OCI-LY3 (cell line): ENCODE measurements around the gene NT5C3A.

ENCODE experiments used
- H2AFZ ChIP-seq: fragments of 200-600, 300-600 bp; shearing (Covaris generic); 2 replicates; pipeline ENCODE4 v1.6.0; 2014; ENCODE audit warnings: antibody characterized with exemption, low read depth, low read length
- H3K27ac ChIP-seq: fragments of 200-600, 300-600 bp; sonication (generic); 2 replicates; pipeline ENCODE4 v1.5.1; 2014; ENCODE audit warnings: mild to moderate bottlenecking, low read length, moderate library complexity, mixed read lengths
- H3K27me3 ChIP-seq: fragments of 200-600, 300-600 bp; sonication (generic); 2 replicates; pipeline ENCODE4 v1.6.1; 2014; ENCODE audit warnings: low read depth, low read length, mixed read lengths
- H3K36me3 ChIP-seq: fragments of 200-600, 300-600 bp; sonication (generic); replicated peaks from 2 replicates; pipeline ENCODE3; 2014; ENCODE audit warnings: low read depth, low read length, mixed read lengths
- H3K4me1 ChIP-seq: fragments of 300-600, 200-600 bp; sonication (generic); 2 replicates; pipeline ENCODE4 v1.6.1; 2014; ENCODE audit warnings: low read length, mixed read lengths
- H3K4me2 ChIP-seq: fragments of 200-600, 300-600 bp; sonication (generic); 2 replicates; pipeline ENCODE4 v1.6.1; 2014; ENCODE audit warnings: low read length, mixed read lengths
- H3K4me3 ChIP-seq: fragments of 300-600, 200-600 bp; sonication (generic); 2 replicates; pipeline ENCODE4 v1.5.1; 2014; ENCODE audit warnings: antibody characterized with exemption, mild to moderate bottlenecking, low read length, moderate library complexity
- H3K79me2 ChIP-seq: fragments of 300-600, 200-600 bp; shearing (Covaris generic); 2 replicates; pipeline ENCODE4 v1.6.1; 2014; ENCODE audit warnings: mild to moderate bottlenecking, low read length, mixed read lengths
- H3K9ac ChIP-seq: fragments of 300-600, 200-600 bp; shearing (Covaris generic); 2 replicates; pipeline ENCODE4 v1.6.0; 2014; ENCODE audit warnings: mild to moderate bottlenecking, low read length, moderate library complexity
- H3K9me3 ChIP-seq: fragments of 200-600, 300-600 bp; shearing (Covaris generic); 2 replicates; pipeline ENCODE4 v1.6.1; 2014; ENCODE audit warnings: low read length, mixed read lengths; ENCODE audit not compliant: insufficient read depth
- H4K20me1 ChIP-seq: fragments of 200-600, 300-600 bp; sonication (generic); 2 replicates; pipeline ENCODE4 v1.6.1; 2016; ENCODE audit warnings: low read length, mixed read lengths; ENCODE audit not compliant: insufficient read depth
- EZH2phosphoT487 ChIP-seq: fragments of 200-600 bp; shearing (Covaris generic); IDR thresholded peaks from 2 replicates; pipeline ENCODE4 v1.6.1; 2018; ENCODE audit warnings: antibody characterized with exemption, mixed run types, low read depth
- TF ChIP-seq, protein P1 (sequence below): fragments of 200-600, 300-600 bp; sonication (generic); IDR thresholded peaks from 2 replicates; pipeline ENCODE4 v1.5.1; 2014; ENCODE audit warnings: antibody characterized with exemption, low read length, low read depth

Gene NT5C3A

DNA sequence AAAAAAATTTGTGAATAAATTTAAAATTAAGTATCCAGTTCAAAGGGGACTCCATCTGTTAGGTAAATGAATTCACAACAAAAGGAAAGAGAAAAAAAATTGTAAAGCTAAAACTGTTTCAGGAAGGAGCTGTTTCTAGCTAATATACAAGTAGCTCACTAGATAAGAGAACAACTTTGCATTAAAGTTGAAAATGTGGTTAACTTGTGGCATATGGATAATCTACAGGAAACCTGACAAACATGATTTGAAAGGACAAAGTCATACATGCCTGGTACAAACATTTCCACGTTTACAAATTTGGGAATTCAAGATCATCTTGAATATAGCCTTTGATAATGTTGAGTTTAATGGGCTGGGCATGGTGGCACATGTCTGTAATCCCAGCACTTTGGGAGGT lies 8.9 kb downstream of the NT5C3A start:
- Histone ChIP-seq H3K36me3 (peaks cover 3% of the 10 kb centered on the region), H3K9ac (no peak overlapping the region), H3K27ac (no peak overlapping the region), H4K20me1 (peaks cover 45% of the 10 kb centered on the region), H3K4me1 (peaks cover 30% of the 10 kb centered on the region), H2AFZ (no peak overlapping the region), H3K27me3 (no peaks in the 10 kb centered on the region), H3K9me3 (no peaks in the 10 kb centered on the region), H3K79me2 (peaks cover 91% of the 10 kb centered on the region), H3K4me2 (no peak overlapping the region), H3K4me3 (no peak overlapping the region)
- no peak for TF ChIP-seq EZH2phosphoT487

DNA sequence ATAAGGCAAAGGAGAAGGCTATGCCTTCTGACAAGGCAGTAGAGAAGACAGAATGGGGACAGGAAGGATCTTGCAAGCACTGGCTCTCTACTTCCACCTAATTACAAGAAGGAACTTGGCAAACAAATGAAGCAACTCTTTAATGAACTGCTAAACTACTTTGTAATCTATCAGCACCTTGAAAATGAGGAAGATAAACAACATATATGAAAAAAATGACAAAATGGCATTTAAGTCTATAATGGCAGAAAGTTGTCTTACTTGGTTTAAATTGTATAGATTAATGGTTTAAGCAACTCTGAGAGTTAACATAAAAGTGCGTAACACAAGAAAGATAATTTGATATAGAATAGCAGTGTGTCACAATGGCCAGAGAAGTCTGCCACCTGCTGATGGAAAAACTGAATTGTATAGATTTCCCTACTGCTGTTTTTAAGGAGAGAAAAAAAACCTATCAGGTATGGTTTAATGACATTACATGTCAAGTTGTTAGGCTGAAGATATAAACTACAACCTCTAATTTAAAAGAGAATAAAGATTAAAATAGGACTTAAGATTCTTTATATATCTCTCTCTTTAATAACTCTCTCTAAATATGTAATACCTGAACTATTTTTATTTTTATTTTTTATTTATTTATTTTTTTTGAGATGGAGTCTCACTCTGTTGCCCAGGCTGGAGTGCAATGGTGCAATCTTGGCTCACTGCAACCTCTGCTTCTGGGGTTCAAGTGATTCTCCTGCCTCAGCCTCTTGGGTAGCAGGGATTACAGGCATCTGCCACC lies 11.8 kb downstream of the NT5C3A start:
- H3K4me1 ChIP-seq: peaks cover 33% of the 10 kb centered on the region
- peaks cover 50% of the 10 kb centered on the region for H4K20me1 ChIP-seq
- no peaks in the 10 kb centered on the region for H3K9me3 ChIP-seq
- no peak overlapping the region for H3K9ac ChIP-seq
- peaks cover 92% of the 10 kb centered on the region for H3K79me2 ChIP-seq
- H3K27ac ChIP-seq: peak overlapping the region; percentile 44
- H3K36me3 ChIP-seq: peaks cover 8% of the 10 kb centered on the region
- TF ChIP-seq, protein P1, sequence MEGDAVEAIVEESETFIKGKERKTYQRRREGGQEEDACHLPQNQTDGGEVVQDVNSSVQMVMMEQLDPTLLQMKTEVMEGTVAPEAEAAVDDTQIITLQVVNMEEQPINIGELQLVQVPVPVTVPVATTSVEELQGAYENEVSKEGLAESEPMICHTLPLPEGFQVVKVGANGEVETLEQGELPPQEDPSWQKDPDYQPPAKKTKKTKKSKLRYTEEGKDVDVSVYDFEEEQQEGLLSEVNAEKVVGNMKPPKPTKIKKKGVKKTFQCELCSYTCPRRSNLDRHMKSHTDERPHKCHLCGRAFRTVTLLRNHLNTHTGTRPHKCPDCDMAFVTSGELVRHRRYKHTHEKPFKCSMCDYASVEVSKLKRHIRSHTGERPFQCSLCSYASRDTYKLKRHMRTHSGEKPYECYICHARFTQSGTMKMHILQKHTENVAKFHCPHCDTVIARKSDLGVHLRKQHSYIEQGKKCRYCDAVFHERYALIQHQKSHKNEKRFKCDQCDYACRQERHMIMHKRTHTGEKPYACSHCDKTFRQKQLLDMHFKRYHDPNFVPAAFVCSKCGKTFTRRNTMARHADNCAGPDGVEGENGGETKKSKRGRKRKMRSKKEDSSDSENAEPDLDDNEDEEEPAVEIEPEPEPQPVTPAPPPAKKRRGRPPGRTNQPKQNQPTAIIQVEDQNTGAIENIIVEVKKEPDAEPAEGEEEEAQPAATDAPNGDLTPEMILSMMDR: peak; percentile 57
- no peak for TF ChIP-seq EZH2phosphoT487
- no peaks in the 10 kb centered on the region for H3K27me3 ChIP-seq
- peak overlapping the region; percentile 35 for H3K4me3 ChIP-seq
- peak overlapping the region; percentile 64 for H3K4me2 ChIP-seq
- H2AFZ ChIP-seq: no peak overlapping the region

DNA sequence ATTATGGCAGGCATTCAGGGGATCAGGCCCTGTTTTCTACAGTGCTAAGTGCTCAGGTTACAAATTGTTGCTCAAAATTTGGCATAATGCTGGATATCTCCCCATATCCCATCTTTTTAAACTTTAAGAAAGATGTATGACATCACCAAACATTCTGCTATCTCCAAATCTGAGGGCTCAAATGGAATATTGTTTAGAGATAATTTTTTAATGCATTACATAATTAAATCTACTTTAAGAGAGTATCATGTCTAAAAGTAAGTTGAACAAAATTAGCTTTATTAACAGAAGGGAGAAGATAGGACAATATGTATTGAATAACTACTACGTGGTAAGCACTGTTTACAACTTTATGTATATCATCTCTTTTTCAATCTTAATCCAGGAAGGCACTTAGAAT lies 13.9 kb downstream of the NT5C3A start:
- no peaks in the 10 kb centered on the region for H3K9me3 ChIP-seq
- peaks cover 45% of the 10 kb centered on the region for H3K4me1 ChIP-seq
- H3K27me3 ChIP-seq: no peaks in the 10 kb centered on the region
- no peak overlapping the region for H3K27ac ChIP-seq
- peaks cover 4% of the 10 kb centered on the region for H3K36me3 ChIP-seq
- peaks cover 55% of the 10 kb centered on the region for H4K20me1 ChIP-seq
- TF ChIP-seq, protein P1: no peak
- peaks cover 89% of the 10 kb centered on the region for H3K79me2 ChIP-seq
- H3K4me3 ChIP-seq: no peak overlapping the region
- H3K4me2 ChIP-seq: no peak overlapping the region
- H3K9ac ChIP-seq: no peak overlapping the region
- H2AFZ ChIP-seq: no peak overlapping the region

DNA sequence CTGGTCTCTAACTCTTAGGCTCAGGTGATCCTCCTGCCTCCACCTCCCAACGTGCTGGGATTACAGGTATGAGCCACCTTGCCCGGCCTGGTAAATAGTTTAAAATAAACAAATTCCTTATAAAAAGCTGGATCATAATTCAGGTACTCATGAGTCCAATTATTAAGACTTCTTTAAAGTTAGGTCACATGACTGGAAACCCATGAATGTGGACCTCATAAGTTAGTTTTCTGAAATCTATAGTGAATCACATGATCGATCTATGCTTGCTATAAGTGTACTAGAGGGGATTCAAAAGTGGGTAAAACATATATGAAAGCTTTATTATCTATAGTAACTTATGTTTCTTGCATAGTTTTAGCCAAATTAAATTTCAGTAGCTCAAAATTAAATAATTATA lies 14.3 kb downstream of the NT5C3A start:
- peaks cover 4% of the 10 kb centered on the region for H3K36me3 ChIP-seq
- no peak overlapping the region for H3K9ac ChIP-seq
- no peaks in the 10 kb centered on the region for H3K9me3 ChIP-seq
- H3K27ac ChIP-seq: no peak overlapping the region
- peaks cover 59% of the 10 kb centered on the region for H4K20me1 ChIP-seq
- H3K79me2 ChIP-seq: peaks cover 89% of the 10 kb centered on the region
- TF ChIP-seq, protein P1: no peak
- TF ChIP-seq EZH2phosphoT487: no peak
- no peak overlapping the region for H3K4me2 ChIP-seq
- H3K27me3 ChIP-seq: no peaks in the 10 kb centered on the region
- H3K4me3 ChIP-seq: no peak overlapping the region
- H2AFZ ChIP-seq: no peak overlapping the region
- H3K4me1 ChIP-seq: peaks cover 45% of the 10 kb centered on the region
